ENCODE results near the gene IL4I1. TPM values are rescaled to one million over a fixed set of nuclear protein-coding genes. Genes with fewer than 3 reads are reported as not detected.

The IL4I1 gene
- polyA plus RNA-seq, 2 donors = 0.18 to 0.45 TPM

DNA sequence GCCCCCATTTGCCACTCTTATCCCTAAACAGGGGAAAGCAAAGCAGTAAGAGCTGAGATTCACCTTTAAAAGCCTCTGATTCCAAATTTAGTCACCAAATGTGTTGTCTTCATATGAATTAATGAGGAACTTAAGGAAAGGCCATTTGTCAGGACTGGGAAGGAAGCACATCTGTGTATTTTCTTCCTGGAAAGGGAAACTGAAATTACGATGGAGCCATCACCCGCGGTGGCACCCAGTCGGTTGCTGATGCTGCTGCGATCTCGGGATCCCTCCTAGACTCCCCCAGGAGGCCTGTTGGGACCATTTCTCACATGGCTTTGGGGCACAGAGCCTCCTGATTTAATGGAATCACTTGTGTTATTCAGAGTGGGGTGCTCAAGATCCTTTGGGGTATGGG lies 7.4 kb upstream of the IL4I1 start:
- Histone ChIP-seq H3K4me3 (ENCODE audit: low read depth in 1 of 2, low read length in 2 of 2) (no peak overlapping the region), H3K27ac (ENCODE audit: low read depth in 2 of 2, low read length in 1 of 2) (no peak overlapping the region), H3K27me3 (ENCODE audit: control insufficient read depth in 1 of 2, insufficient read depth in 2 of 2, low read length in 2 of 2) (no peaks in the 10 kb centered on the region), H3K36me3 (ENCODE audit: control insufficient read depth in 2 of 2, insufficient read depth in 2 of 2, low read length in 1 of 2) (peaks cover 0 to 21% of the 10 kb centered on the region in 2 donors), H3K4me1 (ENCODE audit: control insufficient read depth in 2 of 2, insufficient read depth in 2 of 2, low read length in 1 of 2) (no peaks in the 10 kb centered on the region), H3K9me3 (ENCODE audit: control insufficient read depth in 2 of 2, insufficient read depth in 1 of 2, low read depth in 1 of 2, low read length in 1 of 2) (no peaks in the 10 kb centered on the region)
- 57 to 59% methylated on average over 6 of the region's 6 CpGs for WGBS, 2 donors

DNA sequence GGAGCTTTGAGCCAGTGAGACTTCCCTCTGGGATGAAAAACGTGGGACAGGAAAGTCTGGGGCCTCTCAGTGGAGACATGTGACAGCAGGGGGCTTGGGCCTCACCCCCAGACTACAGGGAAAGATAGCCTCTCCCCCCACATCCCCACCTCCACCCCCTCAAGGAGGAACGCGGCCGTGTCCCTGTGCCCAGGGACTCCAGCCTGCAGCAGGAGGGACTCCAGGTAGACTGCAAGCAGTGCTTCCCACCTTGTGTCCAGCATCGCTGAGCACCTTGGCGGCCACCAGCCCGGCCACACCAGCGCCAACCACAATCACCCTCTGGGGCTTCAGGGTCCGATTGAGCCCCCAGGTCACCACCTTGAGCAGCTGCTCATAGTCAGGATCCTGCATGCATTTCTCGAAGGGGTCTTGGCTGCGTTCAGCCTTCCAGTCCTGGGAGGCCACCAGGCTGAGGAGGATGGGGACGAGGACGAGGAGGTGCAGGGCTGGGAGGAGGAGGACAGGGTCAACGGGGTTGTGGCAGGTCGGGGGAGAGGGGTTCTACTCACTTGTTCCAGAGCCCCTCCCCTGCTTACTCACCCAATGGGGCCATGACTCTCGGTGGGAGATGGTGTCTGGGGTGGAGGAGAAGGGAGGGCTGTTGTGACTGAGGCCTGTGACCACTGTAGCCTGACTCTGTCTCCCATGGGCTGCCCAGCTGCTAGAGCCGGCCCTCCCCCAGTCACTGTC lies 955 bp downstream of the IL4I1 start:
- 64 to 69% methylated on average over 17 of the region's 17 CpGs for WGBS, 2 donors
- Histone ChIP-seq H3K27ac (ENCODE audit: low read depth in 2 of 2, low read length in 1 of 2) (no peak overlapping the region), H3K9me3 (ENCODE audit: control insufficient read depth in 2 of 2, insufficient read depth in 1 of 2, low read depth in 1 of 2, low read length in 1 of 2) (peaks cover 0 to 2% of the 10 kb centered on the region in 2 donors), H3K36me3 (ENCODE audit: control insufficient read depth in 2 of 2, insufficient read depth in 2 of 2, low read length in 1 of 2) (no peaks in the 10 kb centered on the region), H3K4me3 (ENCODE audit: low read depth in 1 of 2, low read length in 2 of 2) (no peak overlapping the region), H3K4me1 (ENCODE audit: control insufficient read depth in 2 of 2, insufficient read depth in 2 of 2, low read length in 1 of 2) (no peaks in the 10 kb centered on the region), H3K27me3 (ENCODE audit: control insufficient read depth in 1 of 2, insufficient read depth in 2 of 2, low read length in 2 of 2) (no peaks in the 10 kb centered on the region)

DNA sequence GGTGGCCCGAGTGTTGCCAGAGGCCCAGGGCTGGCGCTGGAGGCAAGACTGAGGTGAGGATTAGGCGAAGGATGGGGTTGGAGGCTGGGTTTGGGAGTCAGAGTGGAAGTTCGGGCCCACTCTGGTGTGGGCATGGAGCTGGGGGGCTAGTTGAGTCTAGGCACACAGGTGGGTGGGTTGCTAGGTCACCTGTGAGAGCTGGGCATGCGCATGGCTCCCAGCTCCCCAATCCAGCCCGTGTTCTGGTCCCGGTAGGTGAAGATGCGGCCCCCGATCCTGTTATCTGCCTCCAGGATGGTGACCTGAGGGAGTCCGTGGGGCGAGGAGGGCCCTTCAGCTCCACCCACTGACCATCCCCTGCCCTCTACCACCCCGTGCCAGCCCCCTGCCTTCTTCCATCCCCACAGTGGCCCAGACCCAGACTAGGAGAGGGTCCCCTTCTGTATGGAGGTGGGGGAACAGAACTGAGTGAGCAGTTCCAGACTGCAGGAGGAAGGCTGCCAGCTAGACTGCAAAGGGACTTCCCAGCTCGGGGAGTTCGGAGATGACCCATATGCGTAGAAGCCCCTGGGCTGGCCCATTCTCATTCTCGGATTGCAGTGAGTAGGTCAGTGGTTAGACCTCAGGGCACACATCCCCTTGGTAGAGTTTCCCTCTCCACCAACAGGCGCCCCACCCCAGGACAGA lies 1.7 kb downstream of the IL4I1 start:
- Histone ChIP-seq H3K27me3 (ENCODE audit: control insufficient read depth in 1 of 2, insufficient read depth in 2 of 2, low read length in 2 of 2) (no peaks in the 10 kb centered on the region), H3K36me3 (ENCODE audit: control insufficient read depth in 2 of 2, insufficient read depth in 2 of 2, low read length in 1 of 2) (no peaks in the 10 kb centered on the region), H3K4me1 (ENCODE audit: control insufficient read depth in 2 of 2, insufficient read depth in 2 of 2, low read length in 1 of 2) (peaks cover 0 to 4% of the 10 kb centered on the region in 2 donors), H3K9me3 (ENCODE audit: control insufficient read depth in 2 of 2, insufficient read depth in 1 of 2, low read depth in 1 of 2, low read length in 1 of 2) (peaks cover 0 to 2% of the 10 kb centered on the region in 2 donors), H3K4me3 (ENCODE audit: low read depth in 1 of 2, low read length in 2 of 2) (no peak overlapping the region), H3K27ac (ENCODE audit: low read depth in 2 of 2, low read length in 1 of 2) (no peak overlapping the region)
- 75 to 77% methylated on average over 17 of the region's 17 CpGs for WGBS, 2 donors

DNA sequence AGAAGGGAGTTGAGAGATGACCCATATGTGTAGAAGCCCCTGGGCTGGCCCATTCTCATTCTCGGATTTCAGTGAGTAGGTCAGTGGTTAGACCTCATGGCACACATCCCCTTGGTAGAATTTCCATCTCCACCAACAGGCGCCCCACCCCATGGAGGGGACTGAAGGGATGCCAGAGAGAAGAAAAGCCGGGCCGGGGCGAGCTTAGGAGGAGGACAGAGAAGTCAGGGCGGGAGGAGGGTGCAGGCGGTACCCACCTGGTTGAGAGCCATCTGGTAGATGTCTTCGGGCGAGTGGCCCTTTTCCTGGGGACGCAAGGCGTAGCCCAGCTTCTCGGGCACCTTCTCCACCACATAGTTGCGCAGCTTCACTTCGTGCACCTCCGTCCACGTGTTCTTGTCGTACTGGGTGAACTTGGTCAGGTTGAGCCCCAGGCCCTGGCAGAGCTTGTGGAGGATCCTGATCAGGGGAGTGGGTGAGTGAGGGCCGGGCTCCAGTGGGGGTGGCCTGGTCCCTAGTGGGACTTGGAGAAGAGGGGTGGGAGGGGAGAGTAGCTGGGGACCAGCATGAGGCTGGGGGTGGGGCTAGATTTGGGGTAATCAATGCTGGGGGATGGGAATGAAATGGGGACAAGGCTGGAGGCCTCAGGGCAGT lies 2.5 kb downstream of the IL4I1 start:
- peaks cover 0 to 6% of the 10 kb centered on the region in 2 donors for H3K4me1 ChIP-seq (ENCODE audit: control insufficient read depth in 2 of 2, insufficient read depth in 2 of 2, low read length in 1 of 2)
- 91 to 94% methylated on average over 18 of the region's 18 CpGs for whole genome bisulfite sequencing, 2 donors
- peaks cover 0 to 2% of the 10 kb centered on the region in 2 donors for H3K9me3 ChIP-seq (ENCODE audit: control insufficient read depth in 2 of 2, insufficient read depth in 1 of 2, low read depth in 1 of 2, low read length in 1 of 2)
- H3K27me3 ChIP-seq (ENCODE audit: control insufficient read depth in 1 of 2, insufficient read depth in 2 of 2, low read length in 2 of 2) = no peaks in the 10 kb centered on the region
- peaks cover 0 to 2% of the 10 kb centered on the region in 2 donors for H3K36me3 ChIP-seq (ENCODE audit: control insufficient read depth in 2 of 2, insufficient read depth in 2 of 2, low read length in 1 of 2)
- no peak overlapping the region for H3K27ac ChIP-seq (ENCODE audit: low read depth in 2 of 2, low read length in 1 of 2)
- H3K4me3 ChIP-seq (ENCODE audit: low read depth in 1 of 2, low read length in 2 of 2) = no peak overlapping the region

DNA sequence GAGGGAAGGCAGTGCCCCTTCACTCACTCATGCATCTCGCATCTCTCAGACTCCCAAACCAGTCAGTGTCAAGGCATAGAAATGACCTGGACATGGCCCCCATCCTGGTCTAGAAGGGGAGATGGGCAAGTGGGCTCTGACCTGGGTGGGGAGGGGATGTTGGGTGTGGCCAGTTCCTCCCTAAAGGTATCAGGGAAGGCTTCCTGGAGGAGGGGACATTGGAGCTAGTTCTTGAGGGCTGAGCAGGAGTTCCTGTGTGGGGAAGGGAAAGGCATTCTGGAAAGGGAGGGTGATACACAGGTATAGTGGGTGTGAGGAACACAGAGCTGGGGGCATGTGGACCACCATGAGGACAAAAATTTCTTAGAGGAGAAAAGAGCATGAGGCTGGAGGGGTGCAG lies 4.0 kb downstream of the IL4I1 start:
- Histone ChIP-seq H3K36me3 (ENCODE audit: control insufficient read depth in 2 of 2, insufficient read depth in 2 of 2, low read length in 1 of 2) (peaks cover 0 to 5% of the 10 kb centered on the region in 2 donors), H3K4me3 (ENCODE audit: low read depth in 1 of 2, low read length in 2 of 2) (no peak overlapping the region), H3K9me3 (ENCODE audit: control insufficient read depth in 2 of 2, insufficient read depth in 1 of 2, low read depth in 1 of 2, low read length in 1 of 2) (peaks cover 0 to 2% of the 10 kb centered on the region in 2 donors), H3K27me3 (ENCODE audit: control insufficient read depth in 1 of 2, insufficient read depth in 2 of 2, low read length in 2 of 2) (no peaks in the 10 kb centered on the region), H3K27ac (ENCODE audit: low read depth in 2 of 2, low read length in 1 of 2) (no peak overlapping the region), H3K4me1 (ENCODE audit: control insufficient read depth in 2 of 2, insufficient read depth in 2 of 2, low read length in 1 of 2) (peaks cover 0 to 6% of the 10 kb centered on the region in 2 donors)
- WGBS, 2 donors = 87 to 88% methylated on average over 1 of the region's 1 CpG

DNA sequence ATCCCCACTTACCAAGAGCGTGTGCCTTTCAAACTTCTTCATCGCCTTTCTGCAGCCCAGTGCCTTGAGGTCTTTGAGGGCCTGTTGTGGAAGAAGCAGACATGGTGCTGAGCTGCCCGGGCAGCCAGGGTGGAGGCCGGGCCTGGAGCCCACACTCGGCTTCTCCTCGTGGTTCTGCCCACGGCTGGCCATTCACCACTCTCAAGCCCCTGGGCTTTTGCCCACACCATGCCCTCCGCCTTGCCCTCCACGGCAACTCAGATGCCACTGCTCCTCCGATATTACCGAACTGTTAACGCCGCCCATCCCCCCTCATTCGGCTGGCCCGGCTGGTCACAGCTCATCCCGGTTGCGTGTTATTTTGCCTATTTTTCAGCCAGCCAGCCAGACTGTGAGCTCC lies 5.3 kb downstream of the IL4I1 start:
- Histone ChIP-seq H3K27me3 (ENCODE audit: control insufficient read depth in 1 of 2, insufficient read depth in 2 of 2, low read length in 2 of 2) (no peaks in the 10 kb centered on the region), H3K9me3 (ENCODE audit: control insufficient read depth in 2 of 2, insufficient read depth in 1 of 2, low read depth in 1 of 2, low read length in 1 of 2) (peaks cover 0 to 2% of the 10 kb centered on the region in 2 donors), H3K4me3 (ENCODE audit: low read depth in 1 of 2, low read length in 2 of 2) (no peak overlapping the region), H3K4me1 (ENCODE audit: control insufficient read depth in 2 of 2, insufficient read depth in 2 of 2, low read length in 1 of 2) (peaks cover 0 to 6% of the 10 kb centered on the region in 2 donors), H3K27ac (ENCODE audit: low read depth in 2 of 2, low read length in 1 of 2) (no peak overlapping the region), H3K36me3 (ENCODE audit: control insufficient read depth in 2 of 2, insufficient read depth in 2 of 2, low read length in 1 of 2) (peaks cover 0 to 11% of the 10 kb centered on the region in 2 donors)
- 83 to 85% methylated on average over 17 of the region's 17 CpGs for WGBS, 2 donors

DNA sequence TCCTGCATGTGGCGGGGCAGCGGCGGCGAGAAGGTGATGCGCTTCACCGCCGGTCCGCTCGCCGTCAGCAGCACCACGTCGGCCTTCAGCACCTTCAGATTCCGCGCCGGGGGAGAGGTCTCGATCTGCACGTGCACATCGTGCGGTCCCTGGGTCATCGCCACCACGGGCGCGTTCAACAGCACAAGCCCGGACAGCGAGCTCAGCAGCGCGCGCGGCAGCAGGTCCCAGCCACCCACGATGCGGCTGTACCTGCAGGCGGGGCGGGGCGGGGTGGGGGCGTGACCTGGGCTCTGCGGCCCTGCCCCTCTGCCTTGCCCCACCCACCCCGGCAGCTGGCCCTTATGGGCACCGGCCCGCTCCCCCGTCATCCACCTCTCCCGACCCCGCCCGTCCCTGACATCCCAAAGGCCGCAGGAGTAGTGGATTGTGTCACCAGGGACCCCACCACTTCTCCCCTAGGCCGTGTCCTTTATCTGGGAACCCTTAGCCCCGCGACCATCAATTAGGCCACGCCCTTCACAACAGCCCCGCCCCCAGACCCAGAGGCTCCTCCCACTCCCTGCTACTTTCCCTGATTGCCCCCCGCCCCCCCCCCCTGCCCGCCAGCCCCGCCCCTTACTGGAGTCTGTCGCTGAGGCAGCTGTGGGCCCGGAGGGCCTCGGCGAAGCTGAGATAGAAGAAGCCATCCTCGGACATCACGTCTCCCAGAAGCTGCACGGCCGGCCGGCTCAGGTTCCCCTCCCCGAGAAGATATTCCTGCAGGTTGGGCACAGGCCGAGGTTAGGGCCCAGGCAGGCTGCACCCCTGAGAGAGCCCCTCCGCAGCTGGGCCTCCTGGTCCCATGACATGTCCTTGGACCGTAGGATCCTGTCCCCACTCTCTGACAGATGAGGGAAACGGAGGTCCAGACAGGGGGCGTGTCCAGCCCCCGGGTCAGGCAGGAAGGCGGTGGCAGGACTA lies 6.1 kb downstream of the IL4I1 start:
- Histone ChIP-seq H3K27ac (ENCODE audit: low read depth in 2 of 2, low read length in 1 of 2) (peak overlapping the region in 1 of 2 donors; percentile 20), H3K27me3 (ENCODE audit: control insufficient read depth in 1 of 2, insufficient read depth in 2 of 2, low read length in 2 of 2) (no peaks in the 10 kb centered on the region), H3K4me3 (ENCODE audit: low read depth in 1 of 2, low read length in 2 of 2) (peak overlapping the region; percentile 17 to 35), H3K4me1 (ENCODE audit: control insufficient read depth in 2 of 2, insufficient read depth in 2 of 2, low read length in 1 of 2) (peaks cover 0 to 6% of the 10 kb centered on the region in 2 donors), H3K36me3 (ENCODE audit: control insufficient read depth in 2 of 2, insufficient read depth in 2 of 2, low read length in 1 of 2) (peaks cover 0 to 12% of the 10 kb centered on the region in 2 donors), H3K9me3 (ENCODE audit: control insufficient read depth in 2 of 2, insufficient read depth in 1 of 2, low read depth in 1 of 2, low read length in 1 of 2) (peaks cover 0 to under 1% of the 10 kb centered on the region in 2 donors)
- 13 to 14% methylated on average over 65 to 68 of the region's 69 CpGs for WGBS, 2 donors

DNA sequence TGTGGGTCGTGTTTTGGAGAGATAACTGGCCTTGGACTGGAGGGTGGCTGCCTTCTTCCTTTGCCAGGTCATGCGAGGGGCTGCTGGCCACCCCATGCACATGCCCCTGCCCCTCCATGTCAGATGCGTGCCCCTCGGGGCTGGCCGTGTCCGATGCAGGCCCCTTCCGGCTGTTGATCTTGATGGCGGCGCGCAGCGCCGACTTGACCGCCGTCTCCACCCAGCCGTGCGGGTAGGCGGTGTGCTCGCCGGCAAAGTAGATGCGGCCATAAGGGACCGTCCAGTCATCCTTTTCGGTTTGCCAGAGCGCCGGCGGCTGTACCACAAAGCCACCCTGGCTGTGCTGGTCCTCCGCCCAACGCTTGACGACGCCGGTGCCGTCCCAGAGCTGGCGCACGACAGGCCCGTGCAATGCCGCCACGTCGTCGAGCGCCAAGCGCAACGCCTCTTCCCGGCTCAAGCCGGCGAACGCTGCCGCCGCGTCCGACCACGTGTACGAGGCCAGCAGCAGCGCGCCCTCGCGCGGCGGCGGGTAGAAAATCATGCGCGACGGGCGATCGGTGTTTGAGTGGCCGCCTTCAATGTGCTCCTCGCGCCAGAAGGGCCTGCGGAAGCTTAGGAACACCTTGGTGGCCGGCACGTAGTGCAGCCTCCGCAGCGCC lies 6.9 kb downstream of the IL4I1 start:
- Histone ChIP-seq H3K9me3 (ENCODE audit: control insufficient read depth in 2 of 2, insufficient read depth in 1 of 2, low read depth in 1 of 2, low read length in 1 of 2) (no peaks in the 10 kb centered on the region), H3K27me3 (ENCODE audit: control insufficient read depth in 1 of 2, insufficient read depth in 2 of 2, low read length in 2 of 2) (no peaks in the 10 kb centered on the region), H3K36me3 (ENCODE audit: control insufficient read depth in 2 of 2, insufficient read depth in 2 of 2, low read length in 1 of 2) (peaks cover 0 to 14% of the 10 kb centered on the region in 2 donors), H3K4me1 (ENCODE audit: control insufficient read depth in 2 of 2, insufficient read depth in 2 of 2, low read length in 1 of 2) (peaks cover 0 to 6% of the 10 kb centered on the region in 2 donors), H3K4me3 (ENCODE audit: low read depth in 1 of 2, low read length in 2 of 2) (peak overlapping the region; percentile 17 to 35), H3K27ac (ENCODE audit: low read depth in 2 of 2, low read length in 1 of 2) (peak overlapping the region in 1 of 2 donors; percentile 20)
- 22 to 28% methylated on average over 69 to 71 of the region's 71 CpGs for WGBS, 2 donors

Data from esophagus (tissue), 2 donors.